Measurements from ENCODE around the gene CAPSL. TPM values are rescaled to one million over a fixed set of nuclear protein-coding genes. Genes with fewer than 3 reads are reported as not detected.
"Not testable (repeated sequence)": the region's sequence is repeated elsewhere in the genome, so short reads cannot be mapped to it uniquely, and the experiment has no call there.

CAPSL gene
- not detected in 2 replicates for total RNA-seq (2014; rRNA removed; shearing (Covaris generic); ENCODE audit: low replicate concordance)

GRCh38 chr5:35938568-35939227 is at the start of gene CAPSL:
CAPSL (minus strand) TSS chr5:35938622; CDS start chr5:35921120, 17,502 bp downstream.
- Histone ChIP-seq H3K79me2 (ENCODE audit: low read length) (no peaks in the 10 kb centered on the region), H3K4me2 (ENCODE audit: low read depth, low read length, poor library complexity, severe bottlenecking) (no peak within 1 kb of the TSS), H3K36me3 (ENCODE audit: insufficient read depth, low read length) (no peaks in the 10 kb centered on the region), H3K9me3 (ENCODE audit: low read length) (no peaks in the 10 kb centered on the region), H3K27ac (ENCODE audit: low read length) (no peak within 1 kb of the TSS), H3K27me3 (ENCODE audit: low read length) (no peaks in the 10 kb centered on the region), H2AFZ (ENCODE audit: low read length) (no peak within 1 kb of the TSS), H3K4me3 (ENCODE audit: low read length) (no peak within 1 kb of the TSS), H3K9me2 (replicated peaks; ENCODE audit: insufficient read depth, low read length) (no peaks in the 10 kb centered on the region), H3K9ac (ENCODE audit: low read length) (no peak within 1 kb of the TSS), H3K4me1 (ENCODE audit: low read length) (no peaks in the 10 kb centered on the region), H4K20me1 (ENCODE audit: insufficient read depth, low read depth, low read length) (no peaks in the 10 kb centered on the region)
- peak; percentile 62 for DNase-seq

- Histone ChIP-seq H3K9ac (ENCODE audit: low read length) (no peak overlapping the region), H3K4me2 (ENCODE audit: low read depth, low read length, poor library complexity, severe bottlenecking) (no peak overlapping the region), H3K27ac (ENCODE audit: low read length) (no peak overlapping the region), H3K27me3 (ENCODE audit: low read length) (no peaks in the 10 kb centered on the region), H3K36me3 (ENCODE audit: insufficient read depth, low read length) (no peaks in the 10 kb centered on the region), H3K4me3 (ENCODE audit: low read length) (no peak overlapping the region), H3K79me2 (ENCODE audit: low read length) (no peaks in the 10 kb centered on the region), H3K9me3 (ENCODE audit: low read length) (no peaks in the 10 kb centered on the region; the same call in 1 of the 2 replicates), H3K4me1 (ENCODE audit: low read length) (no peaks in the 10 kb centered on the region), H3K9me2 (replicated peaks; ENCODE audit: insufficient read depth, low read length) (no peaks in the 10 kb centered on the region), H2AFZ (ENCODE audit: low read length) (no peak overlapping the region), H4K20me1 (ENCODE audit: insufficient read depth, low read depth, low read length) (no peaks in the 10 kb centered on the region)
- no peak for DNase-seq
Measured at GRCh38 chr5:35987776-35988175, 49.4 kb upstream of the CAPSL start.

DNA sequence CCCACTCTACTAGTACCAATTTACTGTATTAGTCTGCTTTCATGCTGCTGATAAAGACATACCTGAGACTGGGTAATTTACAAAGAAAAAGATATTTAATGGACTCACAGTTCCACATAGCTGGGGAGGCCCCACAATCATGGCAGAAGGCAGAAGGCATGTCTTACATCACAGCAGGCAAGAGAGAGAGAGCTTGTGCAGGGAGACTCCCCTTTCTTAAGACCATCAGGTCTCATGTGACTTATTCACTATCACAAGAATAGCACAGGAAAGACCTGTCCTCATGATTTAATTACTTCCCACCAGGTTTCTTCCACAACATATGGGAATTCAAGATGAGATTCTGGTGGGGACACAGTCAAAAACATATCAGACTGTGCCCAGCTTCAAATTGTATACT is 41.3 kb upstream of the CAPSL start:
- Histone ChIP-seq H3K36me3 (ENCODE audit: insufficient read depth, low read length) (no peaks in the 10 kb centered on the region), H3K4me3 (ENCODE audit: low read length) (no peak overlapping the region), H3K9me3 (ENCODE audit: low read length) (no peaks in the 10 kb centered on the region; the same call in 1 of the 2 replicates), H3K79me2 (ENCODE audit: low read length) (no peaks in the 10 kb centered on the region), H4K20me1 (ENCODE audit: insufficient read depth, low read depth, low read length) (no peaks in the 10 kb centered on the region), H3K9me2 (replicated peaks; ENCODE audit: insufficient read depth, low read length) (no peaks in the 10 kb centered on the region; the same call in 1 of the 2 replicates), H3K4me2 (ENCODE audit: low read depth, low read length, poor library complexity, severe bottlenecking) (no peak overlapping the region), H3K27me3 (ENCODE audit: low read length) (no peaks in the 10 kb centered on the region), H3K9ac (ENCODE audit: low read length) (no peak overlapping the region), H3K4me1 (ENCODE audit: low read length) (no peaks in the 10 kb centered on the region), H2AFZ (ENCODE audit: low read length) (no peak overlapping the region), H3K27ac (ENCODE audit: low read length) (no peak overlapping the region)
- DNase-seq, result no peak

DNA sequence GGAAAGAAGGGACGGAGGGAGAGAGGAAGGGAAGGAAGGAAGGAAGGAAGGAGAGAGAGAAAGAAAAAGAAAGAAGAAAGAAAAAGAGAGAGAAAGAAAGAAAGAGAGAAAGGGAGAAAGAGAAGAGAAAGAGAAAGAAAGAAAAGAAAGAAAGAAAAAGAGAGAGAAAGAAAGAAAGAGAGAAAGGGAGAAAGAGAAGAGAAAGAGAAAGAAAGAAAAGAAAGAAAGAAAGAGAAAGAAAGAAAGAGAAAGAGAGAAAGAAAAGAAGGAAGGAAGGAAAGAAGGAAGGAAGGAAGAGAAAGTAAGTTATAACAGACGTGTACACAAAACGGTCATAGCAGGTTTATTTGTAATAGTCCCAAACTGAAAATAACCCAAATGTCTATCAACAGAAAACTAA is 38.4 kb upstream of the CAPSL start:
- H3K9ac ChIP-seq (ENCODE audit: low read length); H3K36me3 ChIP-seq (ENCODE audit: insufficient read depth, low read length); DNase-seq; H3K27ac ChIP-seq (ENCODE audit: low read length); H3K79me2 ChIP-seq (ENCODE audit: low read length); H3K9me3 ChIP-seq (ENCODE audit: low read length); H4K20me1 ChIP-seq (ENCODE audit: insufficient read depth, low read depth, low read length); H3K4me2 ChIP-seq (ENCODE audit: low read depth, low read length, poor library complexity, severe bottlenecking); H3K9me2 ChIP-seq (replicated peaks; ENCODE audit: insufficient read depth, low read length); H3K4me1 ChIP-seq (ENCODE audit: low read length); H3K27me3 ChIP-seq (ENCODE audit: low read length); H2AFZ ChIP-seq (ENCODE audit: low read length); H3K4me3 ChIP-seq (ENCODE audit: low read length): not testable (repeated sequence)

DNA sequence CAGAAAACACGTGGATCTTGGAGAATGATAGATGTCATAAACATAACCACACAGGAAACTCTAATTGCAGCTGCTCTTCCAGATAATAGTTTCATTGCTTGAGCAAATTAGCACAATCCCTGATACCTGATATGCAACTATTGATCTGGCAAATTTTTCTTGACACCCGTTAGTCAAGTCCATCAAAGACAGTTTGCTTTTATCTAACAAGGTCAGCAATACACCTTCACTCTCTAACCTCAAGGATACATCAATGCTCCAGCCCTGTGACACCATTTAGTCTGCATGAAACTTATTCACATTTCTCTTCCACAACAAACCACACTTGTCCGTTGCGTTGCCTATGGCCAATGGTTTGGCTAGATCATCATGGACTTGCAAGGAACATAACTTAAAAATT is 36.1 kb upstream of the CAPSL start:
- no peaks in the 10 kb centered on the region for H3K36me3 ChIP-seq (ENCODE audit: insufficient read depth, low read length)
- H3K27ac ChIP-seq (ENCODE audit: low read length), result no peak overlapping the region
- H3K9ac ChIP-seq (ENCODE audit: low read length), result no peak overlapping the region
- H4K20me1 ChIP-seq (ENCODE audit: insufficient read depth, low read depth, low read length), result no peaks in the 10 kb centered on the region
- no peak overlapping the region for H3K4me3 ChIP-seq (ENCODE audit: low read length)
- no peaks in the 10 kb centered on the region for H3K27me3 ChIP-seq (ENCODE audit: low read length)
- no peaks in the 10 kb centered on the region for H3K9me3 ChIP-seq (ENCODE audit: low read length)
- no peaks in the 10 kb centered on the region; the same call in 1 of the 2 replicates for H3K9me2 ChIP-seq (replicated peaks; ENCODE audit: insufficient read depth, low read length)
- no peak overlapping the region for H2AFZ ChIP-seq (ENCODE audit: low read length)
- no peaks in the 10 kb centered on the region for H3K79me2 ChIP-seq (ENCODE audit: low read length)
- no peak overlapping the region for H3K4me2 ChIP-seq (ENCODE audit: low read depth, low read length, poor library complexity, severe bottlenecking)
- DNase-seq, result no peak
- H3K4me1 ChIP-seq (ENCODE audit: low read length), result no peaks in the 10 kb centered on the region

GRCh38 chr5:35971878-35972210 is 33.4 kb upstream of the CAPSL start:
- H3K36me3 ChIP-seq (ENCODE audit: insufficient read depth, low read length), result no peaks in the 10 kb centered on the region
- H3K4me2 ChIP-seq (ENCODE audit: low read depth, low read length, poor library complexity, severe bottlenecking), result no peak overlapping the region
- H2AFZ ChIP-seq (ENCODE audit: low read length), result no peak overlapping the region
- DNase-seq, result no peak
- H3K79me2 ChIP-seq (ENCODE audit: low read length), result no peaks in the 10 kb centered on the region
- H3K9ac ChIP-seq (ENCODE audit: low read length), result no peak overlapping the region
- no peaks in the 10 kb centered on the region for H3K9me3 ChIP-seq (ENCODE audit: low read length)
- no peak overlapping the region for H3K27ac ChIP-seq (ENCODE audit: low read length)
- H4K20me1 ChIP-seq (ENCODE audit: insufficient read depth, low read depth, low read length), result no peaks in the 10 kb centered on the region
- no peaks in the 10 kb centered on the region for H3K27me3 ChIP-seq (ENCODE audit: low read length)
- H3K9me2 ChIP-seq (replicated peaks; ENCODE audit: insufficient read depth, low read length), result no peaks in the 10 kb centered on the region
- no peaks in the 10 kb centered on the region for H3K4me1 ChIP-seq (ENCODE audit: low read length)
- H3K4me3 ChIP-seq (ENCODE audit: low read length), result no peak overlapping the region

DNA sequence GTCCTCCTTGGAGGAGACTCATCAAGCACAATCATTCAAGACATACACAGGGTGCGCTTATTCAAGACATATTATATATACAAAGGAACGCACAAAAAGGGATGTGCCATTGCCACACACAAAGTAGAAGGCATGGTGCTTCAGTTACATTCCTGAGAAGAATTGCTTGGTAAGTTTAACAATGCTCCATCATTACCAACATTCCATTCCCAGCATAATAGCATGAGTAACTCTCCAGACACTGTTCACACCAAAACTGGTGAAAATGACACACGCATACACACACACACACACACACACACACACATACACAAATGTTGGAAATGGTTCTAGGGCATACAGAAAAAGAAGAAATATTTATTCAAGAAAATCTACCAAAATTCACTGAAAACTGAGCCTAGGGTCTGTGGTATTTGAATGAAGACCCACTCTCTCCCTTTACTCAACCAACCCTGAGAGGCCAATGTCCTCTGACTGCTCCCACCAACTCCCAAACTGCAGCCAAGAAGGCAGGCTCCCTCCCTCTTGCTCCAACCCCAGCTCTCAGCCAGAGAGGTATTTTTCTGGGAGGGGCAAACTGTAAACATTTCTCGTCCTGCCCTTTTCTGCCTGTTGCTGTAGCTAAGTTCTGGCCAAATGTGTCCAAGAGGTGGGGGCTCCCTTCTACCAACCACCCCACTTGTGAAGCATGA is 32.9 kb upstream of the CAPSL start:
- Histone ChIP-seq H3K79me2 (ENCODE audit: low read length) (no peaks in the 10 kb centered on the region), H3K4me2 (ENCODE audit: low read depth, low read length, poor library complexity, severe bottlenecking) (no peak overlapping the region), H3K27ac (ENCODE audit: low read length) (no peak overlapping the region), H4K20me1 (ENCODE audit: insufficient read depth, low read depth, low read length) (no peaks in the 10 kb centered on the region), H3K9me2 (replicated peaks; ENCODE audit: insufficient read depth, low read length) (no peaks in the 10 kb centered on the region), H3K9ac (ENCODE audit: low read length) (no peak overlapping the region), H2AFZ (ENCODE audit: low read length) (no peak overlapping the region), H3K4me1 (ENCODE audit: low read length) (no peaks in the 10 kb centered on the region), H3K27me3 (ENCODE audit: low read length) (no peaks in the 10 kb centered on the region), H3K9me3 (ENCODE audit: low read length) (no peaks in the 10 kb centered on the region), H3K4me3 (ENCODE audit: low read length) (no peak overlapping the region), H3K36me3 (ENCODE audit: insufficient read depth, low read length) (no peaks in the 10 kb centered on the region)
- no peak for DNase-seq

- H3K9ac ChIP-seq (ENCODE audit: low read length), result no peak overlapping the region
- no peaks in the 10 kb centered on the region for H3K4me1 ChIP-seq (ENCODE audit: low read length)
- no peaks in the 10 kb centered on the region for H4K20me1 ChIP-seq (ENCODE audit: insufficient read depth, low read depth, low read length)
- H3K79me2 ChIP-seq (ENCODE audit: low read length), result no peaks in the 10 kb centered on the region
- H3K9me3 ChIP-seq (ENCODE audit: low read length), result peaks cover 4% of the 10 kb centered on the region; the same call in 1 of the 2 replicates
- H3K27ac ChIP-seq (ENCODE audit: low read length), result no peak overlapping the region
- H3K36me3 ChIP-seq (ENCODE audit: insufficient read depth, low read length), result no peaks in the 10 kb centered on the region
- no peak overlapping the region for H2AFZ ChIP-seq (ENCODE audit: low read length)
- DNase-seq, result peak; percentile 59
- no peak overlapping the region for H3K4me2 ChIP-seq (ENCODE audit: low read depth, low read length, poor library complexity, severe bottlenecking)
- H3K9me2 ChIP-seq (replicated peaks; ENCODE audit: insufficient read depth, low read length), result no peaks in the 10 kb centered on the region
- no peak overlapping the region for H3K4me3 ChIP-seq (ENCODE audit: low read length)
- H3K27me3 ChIP-seq (ENCODE audit: low read length), result no peaks in the 10 kb centered on the region
Measured at GRCh38 chr5:35963381-35963843, 25.0 kb upstream of the CAPSL start.

Data from Karpas-422 (cell line).